HepG2 (cell line): Measurements from ENCODE around the gene PIK3CD.

Experiments used
- ARNT ChIP-seq: fragments of 450-650 bp; IDR thresholded peaks from 2 replicates; pipeline ENCODE4 v1.6.1; 2017
- BHLHE40 ChIP-seq: IDR thresholded peaks from 2 replicates; pipeline ENCODE4 v1.6.1; 2011; ENCODE audit warnings: low read length, improper control_type of control experiment
- CEBPG ChIP-seq: IDR thresholded peaks from 2 replicates; pipeline ENCODE4 v1.6.1; 2016
- E2F1 ChIP-seq: sonication (generic); formaldehyde crosslinking; IDR thresholded peaks from 2 replicates; pipeline ENCODE4 v1.5.0; 2020; ENCODE audit warnings: missing genetic modification reagents
- ELK4 ChIP-seq: sonication (generic); formaldehyde crosslinking; IDR thresholded peaks from 2 replicates; pipeline ENCODE4 v1.9.0; 2021; ENCODE audit warnings: missing genetic modification reagents, borderline replicate concordance
- HIVEP1 ChIP-seq: sonication (generic); formaldehyde crosslinking; IDR thresholded peaks from 2 replicates; pipeline ENCODE4 v1.4.0; 2020; ENCODE audit warnings: mild to moderate bottlenecking, missing genetic modification reagents
- HMGXB3 ChIP-seq: sonication (generic); formaldehyde crosslinking; IDR thresholded peaks from 2 replicates; pipeline ENCODE4 v1.4.0; 2020; ENCODE audit warnings: missing genetic modification reagents, borderline replicate concordance
- POLR2AphosphoS5 ChIP-seq: IDR thresholded peaks from 2 replicates; pipeline ENCODE4 v1.6.1; 2012; ENCODE audit warnings: low read depth, low read length
- SP2 ChIP-seq: sonication (generic); formaldehyde crosslinking; IDR thresholded peaks from 2 replicates; pipeline ENCODE4 v1.5.1; 2020; ENCODE audit warnings: mild to moderate bottlenecking, missing genetic modification reagents
- ZNF160 ChIP-seq: sonication (generic); formaldehyde crosslinking; IDR thresholded peaks from 2 replicates; pipeline ENCODE4 v1.8.0; 2022; ENCODE audit warnings: mild to moderate bottlenecking, inconsistent platforms, missing genetic modification reagents
- ZNF333 ChIP-seq: sonication (generic); formaldehyde crosslinking; IDR thresholded peaks from 2 replicates; pipeline ENCODE4 v1.4.0; 2020; ENCODE audit warnings: mild to moderate bottlenecking, missing genetic modification reagents, borderline replicate concordance
- ZNF672 ChIP-seq: sonication (generic); formaldehyde crosslinking; IDR thresholded peaks from 2 replicates; pipeline ENCODE4 v1.8.1; 2022; ENCODE audit warnings: missing genetic modification reagents

GRCh38 chr1:9768983-9769382 is 117.5 kb downstream of the PIK3CD start:
- TF ChIP-seq HIVEP1 (CRISPR knock-in tag) (no peak), POLR2AphosphoS5 (no peak), SP2 (CRISPR knock-in tag) (no peak), ZNF672 (no peak), E2F1 (CRISPR knock-in tag) (no peak), CEBPG (CRISPR knock-in tag) (no peak), ARNT (no peak), HMGXB3 (CRISPR knock-in tag) (no peak), ELK4 (CRISPR knock-in tag) (no peak), BHLHE40 (no peak), ZNF333 (CRISPR knock-in tag) (no peak), ZNF160 (no peak)
